Stimulated activated memory B cell treated with anti-CD40 and anti-IgM and Interleukin-4, amounts not matched to agents 10 μg/mL and 1 μg/mL and 100 μg/mL, for 72 hours (primary cell): Measurements from ENCODE around the gene MED26.
A peak's percentile ranks its signal among the peaks of the same experiment; 100 is the strongest.

Experiments used
- ATAC-seq: fragments of 150-1000 bp; cut with Tn5 transposase; 2 replicates; pipeline ENCODE4 v1.10.0; 2021
- H3K27ac Mint-ChIP-seq: one replicate; pipeline ENCODE4 v1.8.0; 2022; ENCODE audit warnings: mild to moderate bottlenecking, mixed read lengths
- H3K27me3 Mint-ChIP-seq: one replicate; pipeline ENCODE4 v1.8.0; 2022; ENCODE audit warnings: mixed read lengths
- H3K36me3 Mint-ChIP-seq: one replicate; pipeline ENCODE4 v1.8.0; 2022; ENCODE audit warnings: mixed read lengths
- H3K4me1 Mint-ChIP-seq: one replicate; pipeline ENCODE4 v1.8.0; 2022; ENCODE audit warnings: mixed read lengths
- H3K4me3 Mint-ChIP-seq: one replicate; pipeline ENCODE4 v1.8.0; 2022; ENCODE audit warnings: mild to moderate bottlenecking, moderate library complexity, mixed read lengths
- H3K9me3 Mint-ChIP-seq: one replicate; pipeline ENCODE4 v1.8.0; 2022; ENCODE audit warnings: mixed read lengths

Gene MED26

DNA sequence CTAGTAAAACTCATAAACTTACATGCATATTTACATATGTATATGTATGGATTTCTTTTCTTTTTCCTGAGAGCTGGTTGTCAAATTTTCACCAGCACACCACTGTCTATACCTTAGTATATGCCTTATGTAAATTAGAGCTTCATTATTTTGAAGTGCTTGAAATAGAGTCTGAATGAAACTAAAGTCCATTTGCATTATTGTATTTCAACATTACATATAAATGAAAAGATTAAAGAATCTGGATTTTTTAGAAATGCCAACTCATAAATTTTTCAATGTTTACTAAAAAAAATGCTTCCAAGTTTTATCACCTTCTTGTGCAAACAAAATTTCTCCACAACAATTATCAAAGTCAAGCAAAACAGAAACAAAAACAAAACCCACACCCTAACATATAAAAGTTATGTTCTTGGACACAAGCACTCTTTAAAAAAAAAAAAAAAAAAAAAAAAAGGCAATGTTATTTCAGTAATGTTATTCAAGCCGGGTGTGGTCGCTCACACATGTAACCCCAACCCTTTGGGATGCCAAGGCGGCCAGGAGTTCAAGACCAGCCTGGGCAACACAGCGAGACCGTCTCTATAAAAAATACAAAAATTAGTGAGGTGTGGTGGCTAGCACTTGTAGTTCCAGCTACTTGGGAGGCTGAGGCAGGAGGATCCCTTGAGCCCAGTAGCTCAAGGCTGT is 18.3 kb downstream of the MED26 start:
- ATAC-seq, result no peak
- Mint-ChIP-seq H3K9me3 (no peaks in the 10 kb centered on the region), H3K36me3 (peaks cover 5% of the 10 kb centered on the region), H3K27ac (no peak overlapping the region), H3K4me3 (no peak overlapping the region), H3K27me3 (no peaks in the 10 kb centered on the region), H3K4me1 (peaks cover 68% of the 10 kb centered on the region)

DNA sequence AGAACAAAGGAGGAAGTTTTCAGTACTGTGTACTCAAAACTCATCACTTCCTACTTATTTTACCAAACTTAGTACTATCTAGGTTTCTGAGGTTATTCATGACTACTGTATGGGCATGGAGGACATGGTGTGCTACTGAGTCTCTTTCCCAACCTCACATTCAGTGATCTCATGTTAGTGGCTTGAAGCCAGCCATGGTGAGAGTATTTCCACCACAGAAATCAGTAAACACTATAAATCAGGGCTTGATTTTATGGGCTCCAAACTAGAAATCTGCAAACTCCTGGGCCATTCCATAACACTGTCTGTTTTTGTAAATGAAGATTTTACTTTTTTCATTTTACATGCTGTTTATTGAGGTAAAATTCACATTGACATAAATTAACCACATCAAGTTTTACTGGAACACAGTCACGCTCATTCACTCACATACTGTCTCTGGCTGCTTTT is 19.7 kb downstream of the MED26 start:
- Mint-ChIP-seq H3K27ac (peak overlapping the region; percentile 77), H3K4me3 (no peak overlapping the region), H3K9me3 (no peaks in the 10 kb centered on the region), H3K36me3 (peaks cover 5% of the 10 kb centered on the region), H3K4me1 (peaks cover 73% of the 10 kb centered on the region), H3K27me3 (no peaks in the 10 kb centered on the region)
- ATAC-seq, result peak; percentile 76

DNA sequence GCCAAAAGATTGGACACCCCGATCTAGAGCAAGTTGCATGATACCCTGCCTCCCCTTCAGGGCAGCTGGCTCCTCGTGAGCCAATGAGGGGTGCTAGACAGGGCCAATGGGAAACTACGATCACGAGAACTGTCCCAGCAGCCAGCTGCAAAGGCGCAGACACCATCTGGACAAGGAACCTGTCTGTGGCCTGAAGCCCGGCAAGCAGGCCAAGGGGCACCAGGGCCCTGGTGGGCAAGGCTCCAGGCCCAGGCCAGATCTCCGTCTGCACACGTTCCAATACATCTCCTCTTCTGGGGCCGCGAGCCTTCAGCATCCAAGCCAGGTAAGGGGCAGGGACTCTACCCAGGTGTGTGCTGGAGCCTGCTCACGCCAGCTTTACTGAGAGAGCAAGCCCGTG is 20.2 kb downstream of the MED26 start:
- Mint-ChIP-seq H3K4me3 (no peak overlapping the region), H3K9me3 (no peaks in the 10 kb centered on the region), H3K27ac (peak overlapping the region; percentile 77), H3K36me3 (peaks cover 5% of the 10 kb centered on the region), H3K4me1 (peaks cover 69% of the 10 kb centered on the region), H3K27me3 (no peaks in the 10 kb centered on the region)
- no peak for ATAC-seq

DNA sequence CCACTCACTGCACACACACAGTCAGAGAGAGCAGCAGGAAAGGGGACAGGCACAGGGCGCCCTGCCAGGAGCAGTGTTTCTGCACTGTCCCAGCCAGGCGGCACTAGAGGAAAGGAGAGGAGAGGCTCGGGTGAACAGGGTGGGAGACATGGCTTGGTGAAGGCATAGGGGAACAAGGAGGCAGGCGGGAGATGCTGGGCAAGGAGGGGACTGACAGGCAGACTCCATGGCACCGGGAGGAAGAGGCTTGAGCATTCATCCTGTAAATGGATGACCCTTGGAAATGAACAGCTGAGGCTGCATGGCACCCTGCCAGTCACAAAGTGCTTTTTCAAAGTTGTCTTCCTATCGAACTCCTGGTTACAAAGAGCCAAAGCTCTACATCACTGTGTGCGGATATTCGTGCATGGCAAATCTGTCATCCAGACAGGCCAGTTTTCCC is 22.4 kb downstream of the MED26 start:
- Mint-ChIP-seq H3K36me3 (peaks cover 5% of the 10 kb centered on the region), H3K27ac (peak overlapping the region; percentile 72), H3K4me3 (no peak overlapping the region), H3K27me3 (no peaks in the 10 kb centered on the region), H3K9me3 (no peaks in the 10 kb centered on the region), H3K4me1 (peaks cover 62% of the 10 kb centered on the region)
- ATAC-seq, result no peak

DNA sequence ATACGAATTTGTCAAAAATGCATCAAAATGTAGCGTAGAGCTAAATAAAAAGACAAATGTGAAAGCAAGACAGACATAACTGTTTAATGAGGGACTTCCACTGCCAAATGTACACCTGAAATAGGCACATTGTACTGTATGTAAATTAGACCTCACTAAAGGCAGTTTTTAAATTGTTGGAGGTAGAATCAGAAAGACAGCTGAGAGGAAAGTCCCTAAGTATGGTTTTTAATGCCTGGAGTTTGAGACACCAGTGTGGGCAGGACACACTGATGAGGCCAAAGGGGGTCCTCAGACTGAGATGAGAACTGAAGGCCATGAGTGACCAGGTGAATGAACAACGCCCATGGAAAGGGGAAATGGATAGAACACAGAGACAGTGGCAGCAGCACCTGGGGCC is 22.9 kb downstream of the MED26 start:
- Mint-ChIP-seq H3K27ac (peak overlapping the region; percentile 72), H3K4me3 (no peak overlapping the region), H3K4me1 (peaks cover 63% of the 10 kb centered on the region), H3K36me3 (peaks cover 5% of the 10 kb centered on the region), H3K9me3 (no peaks in the 10 kb centered on the region), H3K27me3 (no peaks in the 10 kb centered on the region)
- no peak for ATAC-seq

DNA sequence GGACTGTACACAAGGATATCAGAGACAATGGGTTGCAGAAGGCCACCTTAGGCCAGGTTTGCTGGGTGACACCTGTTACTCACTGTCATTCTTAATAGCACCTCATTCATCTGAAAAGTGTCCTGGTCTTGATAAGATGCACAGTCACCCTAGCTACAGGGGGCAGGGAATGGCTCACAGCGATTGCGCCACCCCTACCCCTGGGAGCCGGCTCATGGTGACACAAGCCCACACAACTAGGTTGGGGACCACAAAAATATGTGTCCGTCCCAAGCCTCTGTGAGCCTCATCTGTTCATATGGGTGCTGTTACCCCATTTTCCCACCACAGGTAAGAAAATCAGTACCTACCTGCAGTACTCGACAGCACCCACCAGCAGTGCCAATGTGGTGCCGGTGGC is 23.4 kb downstream of the MED26 start:
- Mint-ChIP-seq H3K36me3 (peaks cover 5% of the 10 kb centered on the region), H3K4me1 (peaks cover 68% of the 10 kb centered on the region)

DNA sequence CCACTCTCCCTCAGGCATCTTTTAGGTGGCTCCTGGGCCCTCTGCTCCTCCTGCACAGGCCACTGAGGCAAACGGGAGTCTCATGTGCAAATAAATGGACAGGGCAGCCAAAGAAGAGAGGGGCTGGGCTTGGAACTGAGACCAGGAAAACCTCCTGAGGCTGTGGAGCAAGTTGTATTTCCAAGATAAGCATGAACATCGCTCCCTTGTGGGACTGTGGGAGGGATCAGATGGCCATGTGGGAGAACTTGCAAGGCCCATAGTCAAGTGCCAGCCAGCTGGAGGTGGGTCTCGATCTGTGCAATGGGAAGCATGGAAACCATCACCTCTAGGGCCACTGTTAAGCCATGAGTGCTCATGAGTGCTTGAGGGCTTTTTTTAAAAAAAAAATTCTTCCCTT is 24.9 kb downstream of the MED26 start:
- no peak for ATAC-seq
- no peaks in the 10 kb centered on the region for H3K27me3 Mint-ChIP-seq
- peaks cover 5% of the 10 kb centered on the region for H3K36me3 Mint-ChIP-seq
- no peaks in the 10 kb centered on the region for H3K9me3 Mint-ChIP-seq
- H3K4me1 Mint-ChIP-seq, result peaks cover 66% of the 10 kb centered on the region
- H3K27ac Mint-ChIP-seq, result no peak overlapping the region
- no peak overlapping the region for H3K4me3 Mint-ChIP-seq

More for the DNA sequence above, 23.4 kb downstream of the MED26 start:
- Mint-ChIP-seq H3K27ac (peak overlapping the region; percentile 72), H3K4me3 (no peak overlapping the region), H3K27me3 (no peaks in the 10 kb centered on the region), H3K9me3 (no peaks in the 10 kb centered on the region)
- no peak for ATAC-seq

DNA sequence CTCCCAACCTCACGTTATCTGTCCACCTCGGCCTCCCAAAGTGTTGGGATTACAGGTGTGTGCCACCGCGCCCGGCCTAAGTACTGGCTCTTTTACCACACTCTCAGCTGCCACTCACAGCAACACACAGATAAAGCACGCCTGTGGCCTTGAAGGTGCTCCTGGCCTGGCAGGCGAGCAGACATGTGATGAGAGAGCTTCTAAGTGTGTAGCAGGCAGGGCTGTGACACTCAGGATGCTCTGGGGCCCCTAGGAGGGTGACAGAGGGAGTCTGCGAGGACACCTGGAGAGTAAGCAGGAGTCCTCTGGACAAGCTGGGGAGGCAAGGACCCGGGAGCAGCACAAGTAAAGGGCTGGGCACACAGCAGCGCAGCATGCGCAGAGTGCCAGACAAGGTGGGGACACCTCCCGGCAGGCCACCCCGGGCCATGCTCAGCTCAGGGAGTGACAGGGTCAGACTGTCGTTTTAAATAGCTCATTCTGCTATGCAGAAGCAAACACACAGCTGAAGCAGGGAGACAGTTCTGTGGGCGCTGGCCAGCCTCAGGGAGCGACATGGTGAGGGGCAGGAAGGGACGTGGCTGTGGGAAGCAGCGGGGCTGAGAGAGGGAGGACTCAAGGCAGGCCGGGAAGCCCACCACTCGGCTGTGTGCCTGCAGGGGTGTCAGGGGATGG is 26.5 kb downstream of the MED26 start:
- no peaks in the 10 kb centered on the region for H3K9me3 Mint-ChIP-seq
- peaks cover 5% of the 10 kb centered on the region for H3K36me3 Mint-ChIP-seq
- H3K27ac Mint-ChIP-seq, result peak overlapping the region; percentile 53
- ATAC-seq, result no peak
- peaks cover 67% of the 10 kb centered on the region for H3K4me1 Mint-ChIP-seq
- no peak overlapping the region for H3K4me3 Mint-ChIP-seq
- H3K27me3 Mint-ChIP-seq, result no peaks in the 10 kb centered on the region

DNA sequence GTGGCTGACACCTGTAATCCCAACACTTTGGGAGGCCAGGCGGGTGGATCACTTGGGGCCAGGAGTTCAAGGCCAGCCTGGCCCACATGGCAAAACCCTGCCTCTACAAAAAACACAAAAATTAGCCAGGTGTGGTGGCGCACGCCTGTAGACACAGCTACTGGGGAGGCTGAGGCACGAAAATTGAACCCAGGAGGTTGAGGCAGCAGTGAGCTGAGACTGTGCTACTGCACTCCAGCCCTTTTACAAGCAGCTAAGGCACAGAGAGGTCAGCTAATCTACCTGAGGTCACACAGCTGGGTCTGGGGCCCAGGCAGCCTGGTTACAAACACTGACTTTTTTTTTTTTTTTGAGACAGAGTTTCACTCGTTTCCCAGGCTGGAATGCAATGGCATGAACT is 27.2 kb downstream of the MED26 start:
- H3K4me1 Mint-ChIP-seq, result peaks cover 70% of the 10 kb centered on the region

DNA sequence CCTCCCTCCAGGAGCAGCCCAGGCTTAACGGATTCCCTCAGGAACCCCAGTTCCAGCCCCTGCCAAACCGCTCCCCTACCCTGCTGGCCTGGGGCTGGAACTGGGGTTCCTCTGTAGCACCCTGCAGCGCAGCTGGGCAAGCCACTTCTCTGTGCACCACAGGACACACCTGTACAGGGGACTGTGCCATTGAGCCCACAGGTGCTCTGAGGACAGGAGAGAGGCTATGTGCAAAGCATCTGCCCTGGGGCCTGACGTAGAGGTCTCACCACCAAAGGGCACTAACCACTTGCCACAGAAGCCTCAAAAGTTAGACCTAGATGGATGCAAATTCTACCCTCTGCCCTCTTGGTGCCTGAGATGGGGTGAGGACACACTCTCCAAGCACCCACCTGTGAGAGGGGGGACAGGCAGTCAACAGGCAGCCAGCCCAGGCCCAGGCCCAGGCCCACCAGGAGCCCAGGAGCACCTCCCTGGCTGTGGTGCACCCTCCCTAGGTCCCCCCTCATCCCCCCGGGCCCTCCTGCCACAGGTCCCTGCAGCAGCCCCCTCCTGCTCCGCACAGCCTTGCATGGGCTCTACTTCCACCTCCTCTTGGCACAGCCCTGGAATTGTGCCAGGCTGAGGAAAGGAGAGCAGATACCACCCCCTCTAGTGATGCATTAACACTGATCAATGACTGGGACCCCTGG is 28.2 kb downstream of the MED26 start:
- peaks cover 70% of the 10 kb centered on the region for H3K4me1 Mint-ChIP-seq
- ATAC-seq, result peak; percentile 77
- H3K9me3 Mint-ChIP-seq, result no peaks in the 10 kb centered on the region
- H3K27ac Mint-ChIP-seq, result peak overlapping the region; percentile 82
- no peaks in the 10 kb centered on the region for H3K27me3 Mint-ChIP-seq
- no peaks in the 10 kb centered on the region for H3K36me3 Mint-ChIP-seq
- H3K4me3 Mint-ChIP-seq, result no peak overlapping the region

More for the DNA sequence above, 27.2 kb downstream of the MED26 start:
- H3K27me3 Mint-ChIP-seq, result no peaks in the 10 kb centered on the region
- no peaks in the 10 kb centered on the region for H3K9me3 Mint-ChIP-seq
- no peak overlapping the region for H3K4me3 Mint-ChIP-seq
- peak overlapping the region; percentile 82 for H3K27ac Mint-ChIP-seq
- H3K36me3 Mint-ChIP-seq, result peaks cover 5% of the 10 kb centered on the region
- ATAC-seq, result no peak

DNA sequence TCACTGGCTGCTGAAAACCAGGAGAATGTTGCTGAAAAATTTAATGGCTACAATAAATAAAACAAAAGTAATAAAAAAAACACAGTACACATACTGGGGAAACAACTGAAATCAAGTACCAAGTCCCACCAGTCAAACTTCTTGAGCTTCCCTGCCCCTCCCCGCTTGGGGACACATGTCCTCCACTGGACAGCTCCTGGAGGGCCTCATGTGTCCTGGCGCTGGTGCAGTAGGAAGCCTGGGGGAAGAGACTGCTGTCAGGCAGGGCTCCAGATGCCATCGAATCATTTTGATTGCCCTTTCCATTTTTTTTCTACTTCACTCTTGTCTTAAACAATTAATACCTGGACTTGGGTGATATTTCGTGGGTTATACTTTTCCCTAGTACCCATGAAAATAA is 29.2 kb downstream of the MED26 start:
- Mint-ChIP-seq H3K27ac (peak overlapping the region; percentile 82), H3K9me3 (no peaks in the 10 kb centered on the region), H3K27me3 (no peaks in the 10 kb centered on the region), H3K4me1 (peaks cover 70% of the 10 kb centered on the region), H3K36me3 (no peaks in the 10 kb centered on the region), H3K4me3 (no peak overlapping the region)
- no peak for ATAC-seq

DNA sequence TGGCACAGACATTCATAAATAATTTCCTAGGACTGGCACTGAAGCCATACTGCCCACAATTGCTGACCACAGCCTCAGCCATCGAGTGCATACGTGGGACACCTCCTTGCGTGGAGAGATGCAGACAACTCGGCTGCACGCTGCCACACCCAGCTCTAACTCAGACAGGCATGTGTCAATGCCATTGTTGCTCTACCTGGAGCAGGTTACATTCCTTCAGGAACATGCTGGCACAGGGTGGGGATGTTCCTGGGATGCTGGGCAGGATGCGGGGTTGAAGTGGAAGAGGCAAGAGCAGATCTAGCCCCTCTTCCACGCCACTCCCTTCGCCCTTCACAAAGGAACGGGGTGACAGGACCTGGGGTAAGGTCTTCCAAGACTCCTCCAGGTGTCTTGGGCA is 31.6 kb downstream of the MED26 start:
- Mint-ChIP-seq H3K27ac (no peak overlapping the region), H3K27me3 (no peaks in the 10 kb centered on the region), H3K36me3 (no peaks in the 10 kb centered on the region), H3K4me1 (peaks cover 82% of the 10 kb centered on the region), H3K4me3 (no peak overlapping the region), H3K9me3 (no peaks in the 10 kb centered on the region)
- ATAC-seq, result no peak

DNA sequence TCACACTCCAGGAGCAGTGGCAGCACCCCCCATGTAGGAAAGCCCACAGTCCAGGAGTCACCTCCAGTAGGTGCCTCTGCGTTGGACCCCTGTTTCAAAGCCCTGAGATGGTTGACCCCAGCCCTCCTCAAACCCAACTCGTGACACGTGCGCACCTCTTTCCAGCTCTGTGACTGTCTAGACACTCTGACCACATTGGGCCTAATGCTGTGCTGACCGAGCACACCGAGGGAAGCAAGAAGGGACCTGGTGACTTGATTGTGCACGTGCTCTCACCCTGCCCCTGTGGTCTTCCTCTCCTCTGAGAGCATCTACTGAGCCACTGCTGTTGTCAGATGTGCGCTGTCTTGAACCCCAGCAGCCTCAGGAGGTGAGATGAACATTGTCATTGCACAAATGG is 32.9 kb downstream of the MED26 start:
- Mint-ChIP-seq H3K27ac (peak overlapping the region; percentile 81), H3K4me1 (peaks cover 88% of the 10 kb centered on the region), H3K27me3 (no peaks in the 10 kb centered on the region), H3K4me3 (peak overlapping the region; percentile 55), H3K9me3 (no peaks in the 10 kb centered on the region), H3K36me3 (no peaks in the 10 kb centered on the region)
- ATAC-seq, result peak; percentile 27

DNA sequence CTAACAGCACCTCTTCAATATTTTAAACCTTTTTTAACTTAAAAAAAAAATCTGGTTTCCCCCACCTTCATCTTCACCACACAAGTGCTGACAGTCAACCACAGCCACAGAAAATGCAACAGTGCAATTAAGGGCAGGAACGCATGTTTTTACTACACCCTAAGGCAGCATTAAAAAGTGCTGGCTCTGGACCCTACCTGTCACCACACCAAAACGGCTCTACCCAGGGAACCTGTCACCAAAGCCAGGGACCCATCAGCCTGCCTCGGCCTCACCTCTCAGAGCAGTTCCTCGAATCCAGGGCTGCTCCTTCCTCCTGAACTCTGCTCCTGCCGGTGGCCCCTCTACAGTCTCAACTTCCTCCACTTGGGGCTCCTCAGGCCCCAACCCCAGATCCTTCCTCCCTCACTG is 33.3 kb downstream of the MED26 start:
- Mint-ChIP-seq H3K4me1 (peaks cover 88% of the 10 kb centered on the region), H3K9me3 (no peaks in the 10 kb centered on the region), H3K27me3 (no peaks in the 10 kb centered on the region), H3K27ac (peak overlapping the region; percentile 81), H3K36me3 (no peaks in the 10 kb centered on the region), H3K4me3 (peak overlapping the region; percentile 55)
- peak; percentile 74 for ATAC-seq

DNA sequence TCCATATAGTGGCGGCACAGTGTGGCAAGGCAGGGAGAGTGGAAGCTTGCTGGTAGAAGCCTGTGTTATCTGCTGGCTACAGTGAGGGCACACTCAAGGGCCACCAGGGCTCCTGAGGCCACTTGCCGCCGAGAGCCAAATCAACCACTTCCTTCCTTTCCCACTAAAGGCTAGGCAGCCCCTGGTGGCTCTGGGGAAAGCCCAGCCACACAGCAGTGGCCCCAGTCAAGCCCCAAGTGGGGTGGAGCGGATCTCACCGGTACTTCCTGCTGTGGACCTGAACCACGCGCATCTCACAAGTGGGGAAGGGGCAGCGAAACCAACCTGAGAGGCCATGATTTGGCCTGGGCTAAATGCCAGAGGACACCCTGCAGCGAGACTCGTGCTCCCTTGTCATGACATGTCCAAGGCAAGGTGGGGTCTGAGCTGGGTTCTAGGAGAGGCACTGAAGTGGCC is 33.8 kb downstream of the MED26 start:
- no peaks in the 10 kb centered on the region for H3K27me3 Mint-ChIP-seq
- peak overlapping the region; percentile 81 for H3K27ac Mint-ChIP-seq
- H3K4me1 Mint-ChIP-seq, result peaks cover 88% of the 10 kb centered on the region
- peak overlapping the region; percentile 55 for H3K4me3 Mint-ChIP-seq
- no peaks in the 10 kb centered on the region for H3K36me3 Mint-ChIP-seq
- no peaks in the 10 kb centered on the region for H3K9me3 Mint-ChIP-seq
- ATAC-seq, result peak; percentile 83
